C1 segment of cervical spinal cord (tissue), 14 donors: Measurements from ENCODE around the gene GOLGB1.

Experiments
- DNase-seq, 14 donors: peaks; one replicate each; lab custom pipeline; 2025; lab: John Stamatoyannopoulos, UW

Gene GOLGB1

GRCh38 chr3:121740896-121741295 lies 8.6 kb downstream of the GOLGB1 start:
- DNase-seq: no peak

- no peak for DNase-seq
These were observed 9.6 kb downstream of the GOLGB1 start for GRCh38 chr3:121739902-121740301.

DNA sequence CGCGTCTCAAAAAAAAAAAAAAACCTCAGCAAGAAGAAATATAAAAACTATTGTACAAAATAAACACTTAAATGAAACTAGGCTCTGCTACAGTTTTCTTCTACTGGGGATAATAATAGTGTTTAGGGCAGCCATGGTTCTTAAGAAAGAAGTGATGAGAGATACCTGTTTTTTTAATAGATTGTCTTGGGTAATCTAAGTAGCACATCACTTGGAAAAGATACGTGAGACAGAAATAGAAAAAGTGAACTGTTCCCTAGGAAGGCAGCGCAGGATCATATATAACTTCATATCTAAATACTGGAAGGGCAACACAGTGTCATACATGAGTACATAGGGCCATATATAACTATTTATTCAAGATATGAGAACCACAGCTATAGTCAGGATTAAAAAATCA lies 11.9 kb downstream of the GOLGB1 start:
- DNase-seq: no peak

- no peak for DNase-seq
These were observed 13.4 kb downstream of the GOLGB1 start for GRCh38 chr3:121736112-121736511.

DNA sequence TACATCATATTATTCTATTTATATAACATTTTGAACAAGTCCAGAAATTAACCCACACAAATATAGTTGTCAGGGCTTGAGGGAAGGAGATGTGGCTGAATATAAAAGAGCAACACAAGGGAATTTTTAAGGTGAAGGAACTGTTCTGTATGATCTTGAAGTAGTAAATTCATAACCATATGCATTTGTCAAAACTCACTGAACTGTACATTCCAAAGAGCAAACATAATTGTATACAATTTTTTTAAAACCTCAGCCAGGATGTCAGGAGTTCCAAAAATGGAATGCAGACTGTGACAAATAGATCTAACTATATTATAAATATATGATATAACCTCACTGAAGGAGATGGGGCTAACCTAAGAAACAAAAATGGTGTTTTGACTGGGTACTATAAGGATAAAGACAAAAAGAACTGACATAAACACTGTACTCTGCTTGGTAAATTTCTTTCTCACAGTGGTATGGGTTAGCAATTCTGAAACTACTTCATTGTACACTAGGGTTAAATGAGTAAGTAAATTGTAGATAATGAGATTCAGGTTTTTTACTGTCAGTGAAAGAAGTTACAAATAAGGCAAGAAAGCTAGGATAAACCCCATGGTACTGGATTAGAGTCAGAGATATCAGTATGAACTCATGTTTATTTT lies 14.4 kb downstream of the GOLGB1 start:
- no peak for DNase-seq

DNA sequence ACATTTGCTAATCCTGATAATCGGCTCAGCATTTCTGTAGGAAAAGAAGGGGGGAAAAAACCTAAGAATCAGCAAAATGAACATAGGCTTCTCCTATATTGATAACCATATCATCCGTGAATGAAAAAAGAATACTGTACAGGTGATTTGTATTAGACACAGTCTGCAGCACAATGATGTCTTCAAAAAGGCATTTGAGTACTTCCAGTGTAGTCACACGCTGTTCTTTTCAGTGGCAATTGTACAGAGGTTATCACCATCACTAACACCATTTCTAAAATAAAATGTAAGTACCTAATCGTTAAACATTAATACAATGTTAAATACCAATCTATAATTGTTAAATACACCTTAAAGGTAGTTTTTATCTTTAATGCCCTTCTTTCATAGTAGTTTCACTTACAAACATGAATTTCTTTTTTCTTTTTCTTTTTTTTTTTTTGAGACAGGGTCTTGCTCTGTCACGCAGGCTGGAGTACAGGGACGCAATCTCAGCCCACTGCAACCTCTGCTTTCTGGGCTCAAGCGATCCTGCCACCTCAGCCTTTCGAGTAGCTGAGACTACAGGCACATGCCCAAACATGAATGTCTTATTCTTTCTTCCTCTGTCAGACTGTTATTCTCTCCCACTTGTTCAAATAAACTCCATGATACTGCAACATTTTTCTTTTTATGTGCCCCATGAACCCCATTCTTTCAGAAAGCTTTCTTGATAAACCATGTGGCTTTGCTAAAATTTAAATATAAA lies 18.4 kb downstream of the GOLGB1 start:
- DNase-seq: no peak

GRCh38 chr3:121724130-121724529 lies 25.4 kb downstream of the GOLGB1 start:
- DNase-seq: no peak

- DNase-seq: no peak
These were observed 26.1 kb downstream of the GOLGB1 start for GRCh38 chr3:121723485-121723884.

DNA sequence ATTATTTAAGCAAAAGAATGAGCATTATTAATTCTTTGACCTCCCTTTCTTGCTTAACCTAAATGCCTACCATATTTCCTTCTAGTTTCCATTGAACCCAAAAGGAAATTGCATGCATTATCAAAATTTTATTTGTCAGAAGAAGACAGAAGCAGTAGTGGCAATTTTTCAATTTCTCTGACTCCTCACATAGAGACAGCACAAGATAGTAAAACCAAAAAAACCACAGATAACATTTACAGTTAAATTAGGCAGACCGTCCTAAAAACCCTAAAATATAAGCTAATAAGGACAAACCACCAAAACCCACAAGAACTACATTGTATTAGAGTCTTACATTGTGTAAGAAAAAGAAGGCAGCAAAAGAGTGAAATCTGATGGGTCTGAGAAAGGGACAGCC lies 27.1 kb downstream of the GOLGB1 start:
- no peak for DNase-seq

GRCh38 chr3:121720163-121720562 lies 29.4 kb downstream of the GOLGB1 start:
- DNase-seq: no peak

DNA sequence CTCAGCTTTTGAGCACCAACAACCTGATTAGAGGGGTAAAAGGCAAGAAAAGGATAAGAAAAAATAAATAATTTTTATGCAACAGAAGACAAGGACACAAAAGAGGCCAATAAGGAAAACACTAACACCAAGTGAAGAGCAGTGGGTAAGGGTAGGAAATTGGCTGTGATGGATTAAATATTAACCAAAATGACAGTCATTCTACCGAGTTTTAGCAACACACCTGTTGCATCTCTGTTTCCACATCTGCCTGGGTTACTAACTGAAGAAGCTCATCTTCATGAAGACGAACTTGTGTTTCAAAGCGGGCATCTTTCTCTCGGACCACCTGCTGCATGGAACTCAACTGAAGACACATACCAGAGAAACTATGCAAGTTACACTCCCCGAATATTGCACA lies 30.1 kb downstream of the GOLGB1 start:
- DNase-seq: no peak

- no peak for DNase-seq
These were observed 31.2 kb downstream of the GOLGB1 start for GRCh38 chr3:121718205-121718846.

- no peak for DNase-seq
These were observed 39.2 kb downstream of the GOLGB1 start for GRCh38 chr3:121710347-121710746.

- DNase-seq: no peak
These were observed 41.8 kb downstream of the GOLGB1 start for GRCh38 chr3:121707531-121708273.

- no peak for DNase-seq
These were observed 44.0 kb downstream of the GOLGB1 start for GRCh38 chr3:121705541-121705940.

GRCh38 chr3:121703973-121704372 lies 45.6 kb downstream of the GOLGB1 start:
- no peak for DNase-seq

- peak in 1 of 14 donors; percentile 2 for DNase-seq
These were observed 50.6 kb downstream of the GOLGB1 start for GRCh38 chr3:121698901-121699300.

DNA sequence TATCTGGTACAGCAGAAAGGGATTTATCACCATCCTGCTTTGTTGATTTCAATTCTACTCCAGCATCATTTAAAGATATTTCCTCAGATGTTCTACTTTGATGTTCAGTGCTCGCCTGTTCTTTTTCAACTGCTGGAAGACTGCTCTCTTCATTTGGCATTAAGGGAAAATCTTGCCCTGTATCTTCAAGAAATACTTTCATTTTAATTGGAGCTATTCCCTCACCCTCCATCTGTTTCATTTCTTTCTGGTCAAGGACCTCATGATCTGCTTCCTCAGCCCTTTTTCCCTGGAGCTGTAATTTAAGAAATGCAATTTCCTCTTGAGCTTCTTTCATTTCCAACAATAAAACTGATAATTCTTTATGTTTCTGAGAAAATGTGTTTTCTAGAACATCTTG lies 51.1 kb downstream of the GOLGB1 start:
- DNase-seq: no peak

- DNase-seq: peak in 1 of 14 donors; percentile 2
These were observed 53.4 kb downstream of the GOLGB1 start for GRCh38 chr3:121696186-121696585.

GRCh38 chr3:121692010-121692699 lies 57.4 kb downstream of the GOLGB1 start:
- DNase-seq: no peak

GRCh38 chr3:121690777-121691405 lies 58.6 kb downstream of the GOLGB1 start:
- DNase-seq: no peak
